HG03097 (cell line): ENCODE results near the gene CBX6.

ENCODE experiments used
- ATAC-seq: cut with Tn5 transposase; IDR thresholded peaks from one replicate; pipeline ENCODE4 v1.9.1; 2021; ENCODE audit not compliant: unreplicated experiment, low FRiP score

The CBX6 gene

DNA sequence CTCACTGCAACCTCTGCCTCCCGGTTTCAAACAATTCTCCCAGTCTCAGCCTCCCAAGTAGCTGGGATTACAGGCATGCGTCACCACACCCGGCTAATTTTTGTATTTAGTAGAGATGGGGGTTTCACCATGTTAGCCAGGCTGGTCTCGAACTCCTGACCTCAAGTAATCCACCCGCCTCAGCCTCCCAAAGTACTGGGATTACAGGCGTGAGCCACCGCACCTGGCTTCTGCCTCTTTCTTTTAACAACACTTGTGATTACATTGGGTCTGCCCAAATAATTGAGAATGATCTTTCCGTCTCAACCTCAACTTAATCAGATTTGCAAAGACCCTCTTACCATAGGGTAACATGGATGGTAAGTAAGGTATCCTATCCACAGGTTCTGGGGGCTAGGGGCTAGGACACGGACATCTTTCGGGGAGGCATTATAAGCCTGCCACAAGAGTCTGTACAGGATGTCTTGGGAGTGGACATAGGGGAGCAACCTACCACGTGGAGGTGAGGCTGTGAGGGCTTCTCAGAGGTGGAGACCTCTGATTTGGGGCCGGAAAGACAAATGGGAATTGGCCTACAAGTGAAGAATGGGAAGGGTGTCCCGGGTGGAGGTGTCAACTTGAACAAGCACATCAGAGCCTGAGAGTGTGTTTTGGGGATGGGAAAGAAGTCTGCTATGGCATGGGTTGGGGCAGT is 2.7 kb upstream of the CBX6 start:
- no peak for ATAC-seq

- no peak for ATAC-seq
These were observed 1.7 kb upstream of the CBX6 start for GRCh38 chr22:38873469-38874411.

GRCh38 chr22:38872831-38873248 is 824 bp upstream of the CBX6 start:
- no peak for ATAC-seq

- no peak for ATAC-seq
These were observed 450 bp downstream of the CBX6 start for GRCh38 chr22:38871360-38872171.

DNA sequence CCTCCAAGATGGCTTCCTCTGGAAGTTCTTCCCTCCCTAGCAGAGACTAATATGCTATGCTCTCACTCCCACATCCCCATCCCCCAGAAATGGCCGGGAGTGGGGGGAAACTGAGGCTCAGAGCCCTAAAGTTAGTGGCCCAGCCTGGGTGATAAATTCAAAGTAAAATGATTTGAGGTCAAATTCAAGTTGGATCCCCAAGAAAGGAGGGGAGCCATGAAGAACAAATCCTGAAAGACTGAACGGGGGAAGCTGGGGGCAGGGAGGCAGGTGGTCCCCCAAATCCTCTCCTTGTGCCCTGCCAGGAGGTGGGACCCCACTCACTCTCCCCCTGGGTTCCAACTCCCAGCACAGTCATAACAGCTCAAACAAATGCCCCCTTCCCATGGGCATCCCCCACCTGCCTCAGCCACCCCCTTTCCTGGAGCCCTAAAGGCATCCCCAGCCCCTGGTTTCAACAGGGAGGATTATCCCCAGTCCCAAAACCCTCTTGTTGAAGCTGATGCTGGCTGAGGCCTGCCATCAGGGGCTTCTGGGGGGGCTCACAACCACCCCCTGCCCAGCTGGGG is 1.1 kb downstream of the CBX6 start:
- no peak for ATAC-seq

- ATAC-seq: no peak
These were observed 1.7 kb downstream of the CBX6 start for GRCh38 chr22:38870312-38870741.

- no peak for ATAC-seq
These were observed 2.4 kb downstream of the CBX6 start for GRCh38 chr22:38869663-38870062.

- no peak for ATAC-seq
These were observed 3.1 kb downstream of the CBX6 start for GRCh38 chr22:38868886-38869381.

GRCh38 chr22:38868286-38868721 is 3.7 kb downstream of the CBX6 start:
- ATAC-seq: no peak

GRCh38 chr22:38867471-38868285 is 4.3 kb downstream of the CBX6 start:
- ATAC-seq: no peak

DNA sequence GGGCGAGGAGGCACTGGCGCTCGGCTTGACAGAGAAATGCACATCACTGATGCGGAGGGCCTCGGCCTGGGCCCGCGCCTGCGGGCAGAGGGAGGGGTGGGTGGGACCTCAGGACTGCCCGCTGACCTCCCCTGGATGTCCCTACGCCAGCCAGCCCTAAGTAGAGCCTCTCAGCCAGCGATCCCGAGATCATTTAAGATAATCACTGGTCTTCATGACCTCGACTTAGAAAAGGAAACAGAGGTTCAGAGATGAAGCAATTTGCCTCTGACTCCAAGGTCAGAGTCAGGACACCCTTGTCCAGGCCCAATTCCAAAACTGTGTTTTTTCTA is 4.9 kb downstream of the CBX6 start:
- no peak for ATAC-seq

DNA sequence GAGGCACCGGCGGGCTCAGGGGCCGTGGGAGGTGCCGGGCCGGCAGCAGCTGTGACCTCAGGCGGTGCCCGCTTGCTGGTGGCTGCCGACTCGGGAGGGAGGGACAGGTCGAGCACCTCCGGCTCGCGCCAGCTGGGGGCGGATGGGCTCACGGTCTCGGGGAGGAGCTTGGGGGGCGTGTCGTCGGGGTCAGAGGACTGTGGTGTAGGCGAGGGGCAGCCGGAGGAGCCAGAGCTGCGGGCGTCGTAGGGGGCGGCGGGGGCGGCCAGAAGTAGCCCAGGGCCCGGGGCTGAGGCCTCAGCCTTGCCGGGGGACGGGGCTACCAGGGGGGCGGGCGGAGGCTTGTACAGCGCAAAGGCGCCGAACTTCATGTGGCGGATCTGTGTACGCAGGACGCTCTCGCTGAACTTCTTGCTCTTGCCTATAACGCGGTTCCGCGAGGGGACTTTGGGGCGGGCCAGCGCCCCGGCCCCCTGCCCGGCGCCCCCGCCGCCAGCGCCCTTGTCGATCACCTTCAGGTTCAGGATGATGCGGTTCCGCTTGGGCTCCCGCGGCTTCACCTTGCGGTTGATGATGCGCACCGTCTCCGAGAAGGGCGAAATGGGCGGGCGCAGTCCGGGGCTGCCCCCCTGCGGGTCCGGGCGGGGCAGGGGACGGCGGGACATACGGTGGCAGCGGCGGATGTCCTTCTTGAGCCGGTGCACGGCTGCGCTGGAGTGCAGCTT is 5.5 kb downstream of the CBX6 start:
- ATAC-seq: no peak

DNA sequence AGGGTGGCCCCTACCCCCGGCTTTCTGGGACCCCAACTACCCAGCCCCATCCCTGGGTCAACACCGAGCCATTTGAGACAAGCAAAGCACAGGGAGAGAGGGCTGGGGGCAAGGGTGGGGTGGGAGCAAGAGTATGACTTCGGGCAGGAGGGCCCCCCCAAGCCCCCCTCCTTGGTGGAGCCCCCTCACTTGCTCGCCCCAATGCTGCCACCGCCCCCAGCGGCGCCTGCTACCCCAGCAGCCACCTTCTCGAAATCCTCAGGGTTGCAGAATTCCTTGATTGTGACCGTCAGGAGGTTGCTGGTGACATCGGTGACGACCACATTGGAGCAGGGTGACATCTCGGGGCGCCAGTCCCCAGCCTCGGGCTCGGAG is 6.0 kb downstream of the CBX6 start:
- no peak for ATAC-seq

GRCh38 chr22:38865201-38866023 is 6.6 kb downstream of the CBX6 start:
- no peak for ATAC-seq

- ATAC-seq: no peak
These were observed 7.4 kb downstream of the CBX6 start for GRCh38 chr22:38864361-38865191.

GRCh38 chr22:38863531-38864131 is 8.4 kb downstream of the CBX6 start:
- ATAC-seq: no peak
